Neural crest cell (in vitro differentiated cells): Measurements from ENCODE around the gene HMGCS2. TPM values are rescaled to one million over a fixed set of nuclear protein-coding genes. Genes with fewer than 3 reads are reported as not detected.

Experiments used
- DNase-seq: peaks from one replicate; pipeline ENCODE4 v3.0.0; 2021; ENCODE audit warnings: low read depth, mixed read lengths, low spot score
- H3K27ac Mint-ChIP-seq: one replicate; pipeline ENCODE4 v1.8.0; 2021; ENCODE audit warnings: mild to moderate bottlenecking, mixed read lengths; ENCODE audit not compliant: unreplicated experiment
- H3K27me3 Mint-ChIP-seq: 2 replicates; pipeline ENCODE4 v1.8.0; 2021; ENCODE audit warnings: low read depth, mild to moderate bottlenecking, mixed read lengths
- H3K36me3 Mint-ChIP-seq: 2 replicates; pipeline ENCODE4 v1.8.0; 2021; ENCODE audit warnings: low read depth, mild to moderate bottlenecking, mixed read lengths
- H3K4me1 Mint-ChIP-seq: 2 replicates; pipeline ENCODE4 v1.8.0; 2021; ENCODE audit warnings: mixed read lengths
- H3K4me3 Mint-ChIP-seq: one replicate; pipeline ENCODE4 v1.8.0; 2021; ENCODE audit warnings: mild to moderate bottlenecking, mixed read lengths
- H3K9me3 Mint-ChIP-seq: 2 replicates; pipeline ENCODE4 v1.8.0; 2021; ENCODE audit warnings: mixed read lengths
- CTCF ChIP-seq: fragments of 200-600 bp; sonication (generic); conservative IDR thresholded peaks from 2 replicates; pipeline ENCODE4 v1.5.0; 2021; ENCODE audit warnings: antibody characterized with exemption, mild to moderate bottlenecking
- total RNA-seq: library from RNA; stranded (reverse); gene quantifications from 2 replicates; pipeline ENCODE4 v1.2.1, GENCODE V29; 2021

HMGCS2 gene
- total RNA-seq, 1 donor from 2014 or later, result not detected

- peaks cover 11% of the 10 kb centered on the region for H3K36me3 Mint-ChIP-seq
- H3K4me1 Mint-ChIP-seq, result peaks cover 10% of the 10 kb centered on the region
- H3K9me3 Mint-ChIP-seq, result no peaks in the 10 kb centered on the region
- TF ChIP-seq CTCF, result no peak
- no peaks in the 10 kb centered on the region for H3K27me3 Mint-ChIP-seq
- no peak overlapping the region for H3K27ac Mint-ChIP-seq
- H3K4me3 Mint-ChIP-seq, result no peak overlapping the region
- no peak for DNase-seq
Observed at GRCh38 chr1:119743308-119743707, 25.4 kb downstream of the HMGCS2 start.

DNA sequence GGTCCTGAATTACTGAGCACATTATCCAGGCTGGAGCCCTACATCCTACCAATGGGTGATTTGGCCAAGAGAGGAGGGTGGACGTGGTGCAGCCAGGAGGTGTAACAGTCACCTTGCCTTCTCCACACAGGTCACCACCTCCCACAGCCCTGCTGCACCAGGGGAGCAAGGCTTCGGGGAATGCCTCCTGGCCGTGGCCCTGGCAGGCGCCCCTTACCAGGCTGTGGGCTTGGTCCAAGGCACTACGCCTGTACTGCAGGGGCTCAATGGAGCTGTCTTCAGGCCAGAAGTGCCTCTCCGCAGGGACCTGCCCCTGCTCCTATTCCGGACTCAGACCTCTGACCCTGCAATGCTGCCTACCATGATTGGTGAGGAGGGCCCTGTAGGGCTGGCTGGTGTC, 26.0 kb downstream of the HMGCS2 start:
- peaks cover 16% of the 10 kb centered on the region for H3K4me1 Mint-ChIP-seq
- no peak overlapping the region for H3K4me3 Mint-ChIP-seq
- DNase-seq, result no peak
- H3K9me3 Mint-ChIP-seq, result no peaks in the 10 kb centered on the region
- H3K27ac Mint-ChIP-seq, result no peak overlapping the region
- H3K36me3 Mint-ChIP-seq, result peaks cover 11% of the 10 kb centered on the region
- TF ChIP-seq CTCF, result no peak
- H3K27me3 Mint-ChIP-seq, result no peaks in the 10 kb centered on the region

DNA sequence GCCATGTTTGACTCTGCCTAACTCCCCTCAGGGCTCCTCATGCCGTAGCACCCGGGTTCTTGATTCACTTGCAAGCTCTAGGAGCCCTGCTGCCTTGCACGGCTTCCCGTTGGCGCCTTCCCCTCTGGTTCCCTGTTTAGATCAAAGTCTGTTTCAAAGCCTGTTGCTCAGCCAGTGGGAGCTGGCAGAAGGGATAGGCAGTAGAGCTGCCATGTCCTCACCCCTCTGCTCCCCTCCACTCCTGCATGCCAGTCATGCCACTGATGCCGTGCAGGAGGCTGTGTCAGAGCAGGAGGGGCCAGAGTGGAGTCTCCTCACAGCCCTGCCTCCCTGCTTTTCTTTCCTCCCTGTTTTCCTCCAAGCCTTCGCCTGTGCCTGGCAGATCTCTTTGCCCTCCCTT, 26.5 kb downstream of the HMGCS2 start:
- no peak overlapping the region for H3K27ac Mint-ChIP-seq
- peaks cover 11% of the 10 kb centered on the region for H3K36me3 Mint-ChIP-seq
- DNase-seq, result no peak
- no peak overlapping the region for H3K4me3 Mint-ChIP-seq
- H3K9me3 Mint-ChIP-seq, result no peaks in the 10 kb centered on the region
- peaks cover 21% of the 10 kb centered on the region for H3K4me1 Mint-ChIP-seq
- no peak for TF ChIP-seq CTCF
- H3K27me3 Mint-ChIP-seq, result no peaks in the 10 kb centered on the region

GRCh38 chr1:119740896-119741780, 27.6 kb downstream of the HMGCS2 start:
- H3K9me3 Mint-ChIP-seq, result no peaks in the 10 kb centered on the region
- H3K36me3 Mint-ChIP-seq, result peaks cover 18% of the 10 kb centered on the region
- peak overlapping the region; percentile 43 for H3K27ac Mint-ChIP-seq
- peaks cover 28% of the 10 kb centered on the region for H3K4me1 Mint-ChIP-seq
- TF ChIP-seq CTCF, result no peak
- no peak overlapping the region for H3K4me3 Mint-ChIP-seq
- H3K27me3 Mint-ChIP-seq, result no peaks in the 10 kb centered on the region
- no peak for DNase-seq

DNA sequence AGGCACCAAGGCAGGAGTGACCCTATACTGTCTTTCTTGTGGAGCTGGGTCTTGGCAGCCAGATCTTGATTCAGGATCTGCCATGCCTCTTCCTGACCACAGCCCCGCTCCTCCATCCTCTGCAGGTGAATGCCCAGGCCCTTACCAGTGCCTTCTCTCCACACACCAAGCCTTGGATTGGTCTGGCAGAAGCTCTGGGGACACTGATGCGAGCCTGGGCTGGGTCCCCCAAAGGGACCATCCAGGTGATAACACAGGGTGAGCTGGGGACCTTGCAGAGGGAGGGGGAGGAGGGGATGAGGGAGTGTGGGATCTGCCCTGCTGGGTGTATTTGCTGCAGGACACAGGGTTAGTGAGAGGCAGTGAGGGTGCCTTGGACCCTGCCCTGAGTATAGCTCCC, 28.4 kb downstream of the HMGCS2 start:
- Mint-ChIP-seq H3K27me3 (no peaks in the 10 kb centered on the region), H3K4me3 (no peak overlapping the region), H3K27ac (no peak overlapping the region), H3K4me1 (peaks cover 28% of the 10 kb centered on the region), H3K36me3 (peaks cover 20% of the 10 kb centered on the region), H3K9me3 (no peaks in the 10 kb centered on the region)
- no peak for TF ChIP-seq CTCF
- DNase-seq, result no peak
